SK-N-SH (cell line): ENCODE results near the gene CYTL1. TPM values are rescaled to one million over a fixed set of nuclear protein-coding genes. Genes with fewer than 3 reads are reported as not detected.

Experiments
- CTCF ChIA-PET: fragments of 300-600, 350-600 bp; formaldehyde crosslinking; extraction: SDS; loops from one replicate; lab custom pipeline; 2021; lab: Yijun Ruan, JAX
- POLR2A ChIA-PET: fragments of 350-600 bp; sonication (Branson Sonifier 250); formaldehyde crosslinking; extraction: SDS; loops from one replicate; lab custom pipeline; 2020; ENCODE audit warnings: antibody characterized with exemption, inconsistent platforms; lab: Yijun Ruan, JAX
- DNase-seq: peaks from one replicate; pipeline ENCODE4 v3.0.0; 2012
- H2AFZ ChIP-seq: fragments of 200-600 bp; sonication (generic); 2 replicates; pipeline ENCODE4 v1.8.1; 2016; ENCODE audit warnings: antibody characterized with exemption, mild to moderate bottlenecking, low read depth
- H3F3A ChIP-seq: fragments of 200-600 bp; sonication (generic); replicated peaks from 2 replicates; pipeline ENCODE3; 2016; ENCODE audit warnings: antibody characterized with exemption, mild to moderate bottlenecking; ENCODE audit not compliant: insufficient read depth
- H3K27ac ChIP-seq, 2 experiments: fragments of 200-500 bp in 1 of 2; fragments of 200-600 bp in 1 of 2; sonication (Bioruptor generic) in 1 of 2; sonication (generic), shearing (Covaris generic) in 1 of 2; 2 replicates each; pipeline versions ENCODE4 v1.5.1 to v1.6.1; 2014 to 2016; ENCODE audit warnings: low read depth in 2 of 2, inconsistent platforms in 1 of 2, low read length in 1 of 2, mild to moderate bottlenecking in 1 of 2, mixed read lengths in 1 of 2
- H3K27me3 ChIP-seq: fragments of 200-600 bp; sonication (generic), shearing (Covaris generic); 2 replicates; pipeline ENCODE4 v1.6.1; 2016; ENCODE audit warnings: mixed run types; ENCODE audit not compliant: insufficient read depth
- H3K36me3 ChIP-seq, 2 experiments: fragments of 200-500 bp in 1 of 2; fragments of 200-600 bp in 1 of 2; sonication (Bioruptor generic) in 1 of 2; sonication (generic) in 1 of 2; replicated peaks in 1 of 2; 2 replicates each; pipeline versions ENCODE3 to v1.5.1; 2014 to 2016; ENCODE audit warnings: low read length in 1 of 2, mild to moderate bottlenecking in 1 of 2; ENCODE audit not compliant: insufficient read depth in 2 of 2, control insufficient read depth in 1 of 2
- H3K4me1 ChIP-seq, 2 experiments: fragments of 200-500 bp in 1 of 2; fragments of 200-600 bp in 1 of 2; sonication (Bioruptor generic) in 1 of 2; sonication (generic), shearing (Covaris generic) in 1 of 2; 2 replicates each; pipeline versions ENCODE4 v1.5.1 to v1.6.1; 2014 to 2016; ENCODE audit warnings: low read depth in 1 of 2, low read length in 1 of 2, mixed run types in 1 of 2; ENCODE audit not compliant: insufficient read depth in 2 of 2, control insufficient read depth in 1 of 2
- H3K4me2 ChIP-seq: fragments of 200-600 bp; sonication (generic), shearing (Covaris generic); 2 replicates; pipeline ENCODE4 v1.6.1; 2017; ENCODE audit warnings: mixed run types
- H3K4me3 ChIP-seq, 2 experiments: fragments of 200-500 bp in 1 of 2; fragments of 200-600 bp in 1 of 2; sonication (Bioruptor generic) in 1 of 2; sonication (generic), shearing (Covaris generic) in 1 of 2; 2 replicates each; pipeline versions ENCODE4 v1.5.1 to v1.8.1; 2014 to 2016; ENCODE audit warnings: low read depth in 2 of 2, inconsistent platforms in 1 of 2, low read length in 1 of 2, mild to moderate bottlenecking in 1 of 2, mixed read lengths in 1 of 2, moderate library complexity in 1 of 2
- H3K79me2 ChIP-seq: fragments of 200-600 bp; sonication (generic); 2 replicates; pipeline ENCODE4 v1.8.1; 2017; ENCODE audit warnings: mild to moderate bottlenecking; ENCODE audit not compliant: insufficient read depth
- H3K9ac ChIP-seq: fragments of 200-600 bp; sonication (generic); 2 replicates; pipeline ENCODE4 v1.6.1; 2017; ENCODE audit warnings: mixed run types
- H3K9me2 ChIP-seq: fragments of 200-600 bp; sonication (generic); 2 replicates; pipeline ENCODE4 v1.6.1; 2017; ENCODE audit warnings: mixed run types
- H3K9me3 ChIP-seq: fragments of 200-600 bp; sonication (generic); 2 replicates; pipeline ENCODE4 v1.6.1; 2017; ENCODE audit warnings: mixed run types, mild to moderate bottlenecking, moderate library complexity
- H4K20me1 ChIP-seq: fragments of 200-600 bp; sonication (generic); 2 replicates; pipeline ENCODE4 v1.6.1; 2017; ENCODE audit warnings: mild to moderate bottlenecking, mixed run types; ENCODE audit not compliant: insufficient read depth
- ELF1 ChIP-seq: IDR thresholded peaks from 2 replicates; pipeline ENCODE4 v1.4.0; 2012
- EP300 ChIP-seq, 2 experiments: IDR thresholded peaks; 2 replicates each; pipeline versions ENCODE4 v1.4.0 to v1.6.1; 2012; ENCODE audit warnings: borderline replicate concordance in 1 of 2, low read depth in 1 of 2, low read length in 1 of 2
- GABPA ChIP-seq: IDR thresholded peaks from 2 replicates; pipeline ENCODE4 v1.4.0; 2012; ENCODE audit warnings: low read depth, mild to moderate bottlenecking
- IRF3 ChIP-seq: fragments of 150-350 bp; IDR thresholded peaks from 2 replicates; pipeline ENCODE4 v1.6.1; 2016; ENCODE audit warnings: mild to moderate bottlenecking, low read depth, low read length
- MAX ChIP-seq: IDR thresholded peaks from 2 replicates; pipeline ENCODE4 v1.4.0; 2012; ENCODE audit warnings: low read depth
- MEF2A ChIP-seq: IDR thresholded peaks from 2 replicates; pipeline ENCODE4 v1.4.0; 2012; ENCODE audit warnings: low read depth, borderline replicate concordance
- MXI1 ChIP-seq: IDR thresholded peaks from 2 replicates; pipeline ENCODE4 v1.6.1; 2012; ENCODE audit warnings: mild to moderate bottlenecking, low read depth, low read length, improper control_type of control experiment
- NFIC ChIP-seq: IDR thresholded peaks from 2 replicates; pipeline ENCODE4 v1.4.0; 2012; ENCODE audit warnings: borderline replicate concordance
- NRF1 ChIP-seq: IDR thresholded peaks from 2 replicates; pipeline ENCODE4 v1.6.1; 2012; ENCODE audit warnings: low read depth, mild to moderate bottlenecking, low read length
- POLR2AphosphoS5 ChIP-seq: IDR thresholded peaks from 2 replicates; pipeline ENCODE4 v1.6.1; 2012; ENCODE audit warnings: low read depth, low read length
- RAD21 ChIP-seq: IDR thresholded peaks from 2 replicates; pipeline ENCODE4 v1.6.1; 2012; ENCODE audit warnings: mild to moderate bottlenecking, low read length
- RCOR1 ChIP-seq: fragments of 150-350 bp; IDR thresholded peaks from 2 replicates; pipeline ENCODE4 v1.6.1; 2017; ENCODE audit warnings: antibody characterized with exemption, low read length
- REST ChIP-seq: IDR thresholded peaks from 2 replicates; pipeline ENCODE4 v1.6.1; 2012; ENCODE audit warnings: mild to moderate bottlenecking, low read depth, low read length, moderate library complexity
- SIN3A ChIP-seq: IDR thresholded peaks from 2 replicates; pipeline ENCODE4 v1.6.1; 2012; ENCODE audit warnings: low read depth, mild to moderate bottlenecking, low read length, moderate library complexity, borderline replicate concordance
- TCF12 ChIP-seq: IDR thresholded peaks from 2 replicates; pipeline ENCODE4 v1.4.0; 2012
- YY1 ChIP-seq: IDR thresholded peaks from 2 replicates; pipeline ENCODE4 v1.4.0; 2012; ENCODE audit warnings: low read depth, mild to moderate bottlenecking
- ZBTB33 ChIP-seq: IDR thresholded peaks from 2 replicates; pipeline ENCODE4 v1.4.0; 2012; ENCODE audit warnings: low read depth, borderline replicate concordance
- WGBS: methylation state at CpG from one replicate; pipeline ENCODE4 v1.1.6; 2017; ENCODE audit warnings: low lambda C conversion rate; 5-methylcytosine and 5-hydroxymethylcytosine counted together
- polyA plus RNA-seq, 3 experiments: library from polyadenylated mRNA; depleted of rRNA; stranded (reverse); fragments of >200 nt; gene quantifications; 2 replicates each; pipeline ENCODE4 v1.2.3, GENCODE V29; 2012
- TF ChIP-seq, protein P1 (sequence below): fragments of 150-350 bp; IDR thresholded peaks from 2 replicates; pipeline ENCODE4 v1.6.1; 2017; ENCODE audit warnings: antibody characterized with exemption, low read length, low read depth, borderline replicate concordance
- TF ChIP-seq, protein P2 (sequence below): fragments of 200-600 bp; sonication (generic); IDR thresholded peaks from 2 replicates; pipeline ENCODE4 v1.6.1; 2017; ENCODE audit warnings: antibody characterized with exemption, mild to moderate bottlenecking, moderate library complexity

CYTL1 gene
- polyA plus RNA-seq, 1 of the 3 experiments (the other 2 are of a cell fraction): 3.0 TPM

- CTCF ChIA-PET: no interaction called here
- no peak for DNase-seq
- Histone ChIP-seq H3K79me2 (no peaks in the 10 kb centered on the region), H3F3A (no peaks in the 10 kb centered on the region), H3K9ac (no peak overlapping the region), H3K9me3 (no peaks in the 10 kb centered on the region), H3K4me2 (no peak overlapping the region), H3K4me1 (peaks cover 0 to 6% of the 10 kb centered on the region in 2 experiments; a peak in 1 of 4 replicates), H3K9me2 (no peaks in the 10 kb centered on the region), H3K27me3 (peaks cover 36% of the 10 kb centered on the region; the same call in 1 of the 2 replicates), H2AFZ (no peak overlapping the region), H4K20me1 (no peaks in the 10 kb centered on the region), H3K27ac (no peak overlapping the region), H3K4me3 (no peak overlapping the region), H3K36me3 (no peaks in the 10 kb centered on the region)
- POLR2A ChIA-PET: no interaction called here
- WGBS: 30% methylated on average over 1 of the region's 1 CpG
- TF ChIP-seq POLR2AphosphoS5 (no peak), ZBTB33 (no peak), MEF2A (no peak), TCF12 (no peak), MXI1 (no peak)
Measured at GRCh38 chr4:5020341-5020740, 1.1 kb upstream of the CYTL1 start.

- Histone ChIP-seq H3K9me3 (no peaks in the 10 kb centered on the region), H3K9me2 (no peaks in the 10 kb centered on the region), H3K79me2 (no peaks in the 10 kb centered on the region), H3F3A (no peaks in the 10 kb centered on the region), H3K27me3 (peaks cover 36% of the 10 kb centered on the region; the same call in 1 of the 2 replicates), H3K27ac (no peak overlapping the region), H3K4me1 (peaks cover 0 to 6% of the 10 kb centered on the region in 2 experiments; a peak in 1 of 4 replicates), H3K4me3 (peak overlapping the region in 1 of 2 experiments; percentile 39; a peak in 1 of 4 replicates), H2AFZ (no peak overlapping the region), H4K20me1 (no peaks in the 10 kb centered on the region), H3K36me3 (no peaks in the 10 kb centered on the region), H3K9ac (no peak overlapping the region), H3K4me2 (0 out of 2 replicates have a peak overlapping the region, but pooled peaks have one; percentile 59)
- ChIA-PET CTCF (no interaction called here), POLR2A (no interaction called here)
- DNase-seq: peak; percentile 48
- 73% methylated on average over 6 of the region's 12 CpGs for WGBS
- no peak for TF ChIP-seq NFIC
- TF ChIP-seq SIN3A: no peak
- TF ChIP-seq, protein P1, sequence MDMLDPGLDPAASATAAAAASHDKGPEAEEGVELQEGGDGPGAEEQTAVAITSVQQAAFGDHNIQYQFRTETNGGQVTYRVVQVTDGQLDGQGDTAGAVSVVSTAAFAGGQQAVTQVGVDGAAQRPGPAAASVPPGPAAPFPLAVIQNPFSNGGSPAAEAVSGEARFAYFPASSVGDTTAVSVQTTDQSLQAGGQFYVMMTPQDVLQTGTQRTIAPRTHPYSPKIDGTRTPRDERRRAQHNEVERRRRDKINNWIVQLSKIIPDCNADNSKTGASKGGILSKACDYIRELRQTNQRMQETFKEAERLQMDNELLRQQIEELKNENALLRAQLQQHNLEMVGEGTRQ: no peak
- TF ChIP-seq POLR2AphosphoS5: no peak
- no peak for TF ChIP-seq YY1
- no peak for TF ChIP-seq IRF3
- TF ChIP-seq EP300 (IDR thresholded peaks at IDR 0.05; ENCODE audit: borderline replicate concordance in 1 of 2, low read depth in 1 of 2, low read length in 1 of 2): no peak
- no peak for TF ChIP-seq MAX
- TF ChIP-seq GABPA: no peak
- TF ChIP-seq RCOR1: no peak
- no peak for TF ChIP-seq REST
- no peak for TF ChIP-seq NRF1
- no peak for TF ChIP-seq ELF1
- TF ChIP-seq, protein P2, sequence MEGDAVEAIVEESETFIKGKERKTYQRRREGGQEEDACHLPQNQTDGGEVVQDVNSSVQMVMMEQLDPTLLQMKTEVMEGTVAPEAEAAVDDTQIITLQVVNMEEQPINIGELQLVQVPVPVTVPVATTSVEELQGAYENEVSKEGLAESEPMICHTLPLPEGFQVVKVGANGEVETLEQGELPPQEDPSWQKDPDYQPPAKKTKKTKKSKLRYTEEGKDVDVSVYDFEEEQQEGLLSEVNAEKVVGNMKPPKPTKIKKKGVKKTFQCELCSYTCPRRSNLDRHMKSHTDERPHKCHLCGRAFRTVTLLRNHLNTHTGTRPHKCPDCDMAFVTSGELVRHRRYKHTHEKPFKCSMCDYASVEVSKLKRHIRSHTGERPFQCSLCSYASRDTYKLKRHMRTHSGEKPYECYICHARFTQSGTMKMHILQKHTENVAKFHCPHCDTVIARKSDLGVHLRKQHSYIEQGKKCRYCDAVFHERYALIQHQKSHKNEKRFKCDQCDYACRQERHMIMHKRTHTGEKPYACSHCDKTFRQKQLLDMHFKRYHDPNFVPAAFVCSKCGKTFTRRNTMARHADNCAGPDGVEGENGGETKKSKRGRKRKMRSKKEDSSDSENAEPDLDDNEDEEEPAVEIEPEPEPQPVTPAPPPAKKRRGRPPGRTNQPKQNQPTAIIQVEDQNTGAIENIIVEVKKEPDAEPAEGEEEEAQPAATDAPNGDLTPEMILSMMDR: no peak
- TF ChIP-seq RAD21: no peak
Measured at GRCh38 chr4:5019796-5020195, 538 bp upstream of the CYTL1 start.
